ENCODE measurements around the gene HOGA1.

The HOGA1 gene

DNA sequence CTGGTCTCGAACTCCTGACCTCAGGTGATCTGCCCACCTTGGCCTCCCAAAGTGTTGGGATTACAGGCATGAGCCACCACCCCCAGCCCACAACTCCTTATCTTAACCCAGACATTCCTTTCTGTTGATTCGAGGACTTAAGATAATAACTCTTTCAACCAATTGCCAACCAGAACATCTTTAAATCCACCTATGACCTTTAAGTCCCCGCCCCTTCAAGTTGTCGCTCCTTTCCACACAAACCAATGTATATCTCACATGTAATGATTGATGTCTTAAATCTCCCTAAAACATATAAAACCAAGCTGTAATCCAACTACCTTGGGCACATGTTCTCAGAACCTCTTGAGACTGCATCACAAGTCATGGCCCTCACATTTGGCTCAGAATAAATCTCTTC is 19.4 kb upstream of the HOGA1 start:
- no peak for DNase-seq (ENCODE audit: extremely low read depth, insufficient read length)
- no peak overlapping the region for H3K4me3 ChIP-seq (replicated peaks; ENCODE audit: low read depth, low read length)
- TF ChIP-seq, protein P1, sequence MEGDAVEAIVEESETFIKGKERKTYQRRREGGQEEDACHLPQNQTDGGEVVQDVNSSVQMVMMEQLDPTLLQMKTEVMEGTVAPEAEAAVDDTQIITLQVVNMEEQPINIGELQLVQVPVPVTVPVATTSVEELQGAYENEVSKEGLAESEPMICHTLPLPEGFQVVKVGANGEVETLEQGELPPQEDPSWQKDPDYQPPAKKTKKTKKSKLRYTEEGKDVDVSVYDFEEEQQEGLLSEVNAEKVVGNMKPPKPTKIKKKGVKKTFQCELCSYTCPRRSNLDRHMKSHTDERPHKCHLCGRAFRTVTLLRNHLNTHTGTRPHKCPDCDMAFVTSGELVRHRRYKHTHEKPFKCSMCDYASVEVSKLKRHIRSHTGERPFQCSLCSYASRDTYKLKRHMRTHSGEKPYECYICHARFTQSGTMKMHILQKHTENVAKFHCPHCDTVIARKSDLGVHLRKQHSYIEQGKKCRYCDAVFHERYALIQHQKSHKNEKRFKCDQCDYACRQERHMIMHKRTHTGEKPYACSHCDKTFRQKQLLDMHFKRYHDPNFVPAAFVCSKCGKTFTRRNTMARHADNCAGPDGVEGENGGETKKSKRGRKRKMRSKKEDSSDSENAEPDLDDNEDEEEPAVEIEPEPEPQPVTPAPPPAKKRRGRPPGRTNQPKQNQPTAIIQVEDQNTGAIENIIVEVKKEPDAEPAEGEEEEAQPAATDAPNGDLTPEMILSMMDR (IDR thresholded peaks at IDR 0.05; ENCODE audit: insufficient read depth, low read length, poor library complexity, severe bottlenecking), result no peak
- H3K36me3 ChIP-seq (ENCODE audit: control insufficient read depth, insufficient read depth, low read length), result no peaks in the 10 kb centered on the region
- H3K27me3 ChIP-seq (replicated peaks; ENCODE audit: control insufficient read depth, insufficient read depth, low read length), result no peaks in the 10 kb centered on the region

DNA sequence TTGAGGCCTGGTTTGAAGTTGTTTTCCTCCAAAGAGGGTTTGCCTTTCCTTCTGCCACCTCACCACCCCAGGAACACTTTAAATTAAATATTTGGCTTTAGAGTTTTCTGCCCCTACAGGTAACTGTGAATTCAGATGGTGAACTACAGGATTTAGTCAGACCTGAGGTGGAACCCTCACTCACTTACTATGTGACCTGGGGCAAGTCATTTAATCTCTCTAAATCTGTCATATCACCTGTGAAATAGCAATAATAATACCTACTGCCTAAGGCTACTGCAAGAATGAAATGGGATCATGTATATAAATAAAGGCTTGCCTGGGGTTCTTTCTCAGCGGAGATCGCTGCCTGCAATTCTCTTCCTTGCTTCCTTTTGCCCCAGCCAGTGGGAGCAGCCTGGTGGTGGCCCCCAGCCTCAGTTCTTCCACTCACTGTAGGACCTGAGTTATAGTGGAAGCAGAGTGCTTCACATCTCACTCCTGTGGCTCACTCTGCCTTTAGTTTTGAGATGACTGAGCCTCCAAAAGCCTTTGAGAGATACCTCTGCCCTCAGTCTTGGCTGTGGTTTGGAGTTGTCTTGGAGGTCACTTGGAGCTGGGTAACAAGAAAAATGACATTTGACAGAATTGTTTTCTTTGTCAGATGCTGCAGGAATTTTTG is 17.7 kb upstream of the HOGA1 start:
- Histone ChIP-seq H3K4me3 (replicated peaks; ENCODE audit: low read depth, low read length) (no peak overlapping the region), H3K36me3 (ENCODE audit: control insufficient read depth, insufficient read depth, low read length) (no peaks in the 10 kb centered on the region), H3K27me3 (replicated peaks; ENCODE audit: control insufficient read depth, insufficient read depth, low read length) (no peaks in the 10 kb centered on the region)
- TF ChIP-seq, protein P1 (IDR thresholded peaks at IDR 0.05; ENCODE audit: insufficient read depth, low read length, poor library complexity, severe bottlenecking), result no peak
- DNase-seq (ENCODE audit: extremely low read depth, insufficient read length), result no peak

DNA sequence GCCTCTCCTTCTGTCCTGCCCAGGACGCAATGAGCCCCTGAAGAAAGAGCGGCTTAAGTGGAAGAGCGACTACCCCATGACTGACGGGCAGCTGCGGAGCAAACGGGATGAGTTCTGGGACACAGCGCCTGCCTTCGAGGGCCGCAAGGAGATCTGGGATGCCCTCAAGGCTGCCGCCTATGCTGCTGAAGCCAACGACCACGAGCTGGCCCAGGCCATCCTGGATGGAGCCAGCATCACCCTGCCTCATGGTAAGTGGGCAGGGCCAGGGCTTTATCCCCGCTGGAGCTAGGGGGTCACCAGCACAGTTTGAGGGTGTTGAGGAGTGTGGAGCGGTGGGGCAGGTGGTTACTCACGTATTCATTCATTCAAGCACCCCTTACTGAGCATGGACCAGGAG is 16.3 kb upstream of the HOGA1 start:
- no peak overlapping the region for H3K4me3 ChIP-seq (replicated peaks; ENCODE audit: low read depth, low read length)
- TF ChIP-seq, protein P1 (IDR thresholded peaks at IDR 0.05; ENCODE audit: insufficient read depth, low read length, poor library complexity, severe bottlenecking), result no peak
- no peaks in the 10 kb centered on the region for H3K36me3 ChIP-seq (ENCODE audit: control insufficient read depth, insufficient read depth, low read length)
- no peak for DNase-seq (ENCODE audit: extremely low read depth, insufficient read length)
- no peaks in the 10 kb centered on the region for H3K27me3 ChIP-seq (replicated peaks; ENCODE audit: control insufficient read depth, insufficient read depth, low read length)

DNA sequence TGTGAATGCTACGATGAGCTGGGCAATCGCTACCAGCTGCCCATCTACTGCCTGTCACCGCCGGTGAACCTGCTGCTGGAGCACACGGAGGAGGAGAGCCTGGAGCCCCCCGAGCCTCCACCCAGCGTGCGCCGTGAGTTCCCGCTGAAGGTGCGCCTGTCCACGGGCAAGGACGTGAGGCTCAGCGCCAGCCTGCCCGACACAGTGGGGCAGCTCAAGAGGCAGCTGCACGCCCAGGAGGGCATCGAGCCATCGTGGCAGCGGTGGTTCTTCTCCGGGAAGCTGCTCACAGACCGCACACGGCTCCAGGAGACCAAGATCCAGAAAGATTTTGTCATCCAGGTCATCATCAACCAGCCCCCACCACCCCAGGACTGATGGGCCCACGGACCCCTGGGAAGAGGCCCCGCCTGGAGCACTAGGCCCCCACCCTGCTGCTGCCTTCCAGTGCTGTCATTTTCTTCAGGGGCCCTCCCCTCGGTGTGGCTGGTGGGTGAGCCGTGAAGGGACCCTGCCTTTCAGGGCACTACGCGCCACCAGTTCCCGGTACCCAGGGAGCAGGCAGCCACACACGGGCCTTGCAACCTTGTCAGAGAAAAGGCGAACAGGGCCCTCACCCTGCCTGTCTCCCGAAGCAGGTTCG is 13.9 kb upstream of the HOGA1 start:
- TF ChIP-seq, protein P1 (IDR thresholded peaks at IDR 0.05; ENCODE audit: insufficient read depth, low read length, poor library complexity, severe bottlenecking), result no peak
- H3K27me3 ChIP-seq (replicated peaks; ENCODE audit: control insufficient read depth, insufficient read depth, low read length), result no peaks in the 10 kb centered on the region; the same call in 1 of the 2 replicates
- DNase-seq (ENCODE audit: extremely low read depth, insufficient read length), result no peak
- H3K36me3 ChIP-seq (ENCODE audit: control insufficient read depth, insufficient read depth, low read length), result no peaks in the 10 kb centered on the region
- no peak overlapping the region for H3K4me3 ChIP-seq (replicated peaks; ENCODE audit: low read depth, low read length)

DNA sequence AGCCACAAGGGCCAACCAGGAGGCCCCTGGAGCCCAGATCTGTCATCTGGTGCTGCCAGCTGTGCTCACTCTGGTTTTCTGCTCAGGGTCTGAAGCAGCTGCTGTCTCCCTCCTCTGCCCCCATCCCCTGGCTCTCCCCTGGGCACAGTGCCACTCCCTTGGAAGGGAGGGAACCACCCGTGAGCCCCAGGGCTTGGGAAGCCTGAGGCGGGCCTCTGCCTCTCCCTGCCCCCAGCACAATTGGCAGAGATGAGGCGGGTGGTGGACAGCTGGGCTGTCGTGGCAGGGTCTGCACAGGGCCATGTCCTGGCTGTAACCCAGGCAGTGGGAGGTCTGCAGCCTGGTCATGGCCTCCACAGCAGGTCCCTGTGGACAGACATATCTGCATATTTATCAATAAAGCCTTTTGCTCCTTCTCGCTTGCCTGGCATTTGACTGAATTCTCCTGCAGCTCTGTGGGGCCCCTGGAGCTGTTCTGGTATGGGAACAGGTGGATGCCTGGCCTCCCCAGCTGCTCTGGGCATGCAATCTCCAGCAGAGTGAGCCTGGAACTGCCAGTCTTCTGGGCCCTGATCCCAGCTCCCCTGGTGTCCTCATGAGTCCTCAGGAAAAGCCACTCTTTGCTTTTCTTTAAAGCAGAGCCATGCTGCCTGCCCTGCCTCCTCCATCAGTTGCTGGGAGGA is 13.3 kb upstream of the HOGA1 start:
- no peak for DNase-seq (ENCODE audit: extremely low read depth, insufficient read length)
- TF ChIP-seq, protein P1 (IDR thresholded peaks at IDR 0.05; ENCODE audit: insufficient read depth, low read length, poor library complexity, severe bottlenecking), result no peak
- no peaks in the 10 kb centered on the region; the same call in 1 of the 2 replicates for H3K27me3 ChIP-seq (replicated peaks; ENCODE audit: control insufficient read depth, insufficient read depth, low read length)

More for the DNA sequence above, 13.3 kb upstream of the HOGA1 start:
- no peaks in the 10 kb centered on the region for H3K36me3 ChIP-seq (ENCODE audit: control insufficient read depth, insufficient read depth, low read length)
- no peak overlapping the region for H3K4me3 ChIP-seq (replicated peaks; ENCODE audit: low read depth, low read length)
